Measurements from ENCODE around the gene PROM2. TPM values are rescaled to one million over a fixed set of nuclear protein-coding genes. Genes with fewer than 3 reads are reported as not detected.

PROM2 gene
- total RNA-seq, 2 donors from 2014 or later = 0.95 to 1.1 TPM

GRCh38 chr2:95299961-95300360 is 25.7 kb downstream of the PROM2 start:
- Mint-ChIP-seq H3K9me3 (no peaks in the 10 kb centered on the region), H3K36me3 (no peaks in the 10 kb centered on the region), H3K27ac (no peak overlapping the region), H3K27me3 (no peaks in the 10 kb centered on the region), H3K4me3 (no peak overlapping the region), H3K4me1 (ENCODE audit: low read depth in 2 of 2) (no peaks in the 10 kb centered on the region)
- DNase-seq (ENCODE audit: low spot score) = no peak
- ATAC-seq = no peak

- Mint-ChIP-seq H3K27me3 (no peaks in the 10 kb centered on the region), H3K9me3 (no peaks in the 10 kb centered on the region), H3K4me3 (no peak overlapping the region), H3K36me3 (no peaks in the 10 kb centered on the region), H3K4me1 (ENCODE audit: low read depth in 2 of 2) (no peaks in the 10 kb centered on the region), H3K27ac (no peak overlapping the region)
- ATAC-seq = no peak
- DNase-seq (ENCODE audit: low spot score) = no peak
Measured at GRCh38 chr2:95300450-95300849, 26.2 kb downstream of the PROM2 start.

GRCh38 chr2:95301186-95301585 is 26.9 kb downstream of the PROM2 start:
- no peaks in the 10 kb centered on the region for H3K27me3 Mint-ChIP-seq
- DNase-seq (ENCODE audit: low spot score) (no peak), ATAC-seq (no peak)
- no peak overlapping the region for H3K27ac Mint-ChIP-seq
- H3K4me1 Mint-ChIP-seq (ENCODE audit: low read depth in 2 of 2) = no peaks in the 10 kb centered on the region
- no peaks in the 10 kb centered on the region for H3K36me3 Mint-ChIP-seq
- H3K4me3 Mint-ChIP-seq = no peak overlapping the region
- H3K9me3 Mint-ChIP-seq = no peaks in the 10 kb centered on the region

GRCh38 chr2:95301876-95302641 is 27.8 kb downstream of the PROM2 start:
- Mint-ChIP-seq H3K36me3 (no peaks in the 10 kb centered on the region), H3K4me1 (ENCODE audit: low read depth in 2 of 2) (no peaks in the 10 kb centered on the region), H3K4me3 (no peak overlapping the region), H3K27me3 (no peaks in the 10 kb centered on the region), H3K27ac (no peak overlapping the region), H3K9me3 (no peaks in the 10 kb centered on the region)
- DNase-seq (ENCODE audit: low spot score) = no peak
- ATAC-seq = no peak

- Mint-ChIP-seq H3K4me3 (no peak overlapping the region), H3K36me3 (no peaks in the 10 kb centered on the region), H3K27me3 (no peaks in the 10 kb centered on the region), H3K27ac (no peak overlapping the region), H3K9me3 (no peaks in the 10 kb centered on the region), H3K4me1 (ENCODE audit: low read depth in 2 of 2) (no peaks in the 10 kb centered on the region)
- ATAC-seq (no peak), DNase-seq (ENCODE audit: low spot score) (no peak)
Measured at GRCh38 chr2:95303191-95303919, 29.1 kb downstream of the PROM2 start.

- Mint-ChIP-seq H3K4me1 (ENCODE audit: low read depth in 2 of 2) (no peaks in the 10 kb centered on the region), H3K4me3 (no peak overlapping the region), H3K27me3 (no peaks in the 10 kb centered on the region), H3K36me3 (no peaks in the 10 kb centered on the region), H3K27ac (no peak overlapping the region), H3K9me3 (no peaks in the 10 kb centered on the region)
- ATAC-seq (no peak), DNase-seq (ENCODE audit: low spot score) (no peak)
Measured at GRCh38 chr2:95305380-95306061, 31.3 kb downstream of the PROM2 start.

- no peaks in the 10 kb centered on the region for H3K27me3 Mint-ChIP-seq
- no peak overlapping the region for H3K4me3 Mint-ChIP-seq
- ATAC-seq (no peak), DNase-seq (ENCODE audit: low spot score) (no peak)
- no peaks in the 10 kb centered on the region for H3K9me3 Mint-ChIP-seq
- H3K27ac Mint-ChIP-seq = no peak overlapping the region
- H3K36me3 Mint-ChIP-seq = no peaks in the 10 kb centered on the region
- no peaks in the 10 kb centered on the region for H3K4me1 Mint-ChIP-seq (ENCODE audit: low read depth in 2 of 2)
Measured at GRCh38 chr2:95306336-95306895, 32.2 kb downstream of the PROM2 start.

- no peak for DNase-seq (ENCODE audit: low spot score)
- H3K4me3 Mint-ChIP-seq = no peak overlapping the region
- ATAC-seq = no peak
- no peaks in the 10 kb centered on the region for H3K27me3 Mint-ChIP-seq
- H3K9me3 Mint-ChIP-seq = no peaks in the 10 kb centered on the region
- no peaks in the 10 kb centered on the region for H3K36me3 Mint-ChIP-seq
- no peaks in the 10 kb centered on the region for H3K4me1 Mint-ChIP-seq (ENCODE audit: low read depth in 2 of 2)
- no peak overlapping the region for H3K27ac Mint-ChIP-seq
Measured at GRCh38 chr2:95307036-95307435, 32.8 kb downstream of the PROM2 start.

- Mint-ChIP-seq H3K4me3 (no peak overlapping the region), H3K9me3 (no peaks in the 10 kb centered on the region), H3K27me3 (no peaks in the 10 kb centered on the region), H3K36me3 (no peaks in the 10 kb centered on the region), H3K4me1 (ENCODE audit: low read depth in 2 of 2) (no peaks in the 10 kb centered on the region), H3K27ac (no peak overlapping the region)
- ATAC-seq (no peak), DNase-seq (ENCODE audit: low spot score) (no peak)
Measured at GRCh38 chr2:95307878-95308277, 33.6 kb downstream of the PROM2 start.

- no peak for DNase-seq (ENCODE audit: low spot score)
- no peak overlapping the region for H3K4me3 Mint-ChIP-seq
- ATAC-seq = no peak
- H3K36me3 Mint-ChIP-seq = no peaks in the 10 kb centered on the region
- H3K27ac Mint-ChIP-seq = no peak overlapping the region
- no peaks in the 10 kb centered on the region for H3K9me3 Mint-ChIP-seq
- no peaks in the 10 kb centered on the region for H3K27me3 Mint-ChIP-seq
- no peaks in the 10 kb centered on the region for H3K4me1 Mint-ChIP-seq (ENCODE audit: low read depth in 2 of 2)
Measured at GRCh38 chr2:95308426-95308990, 34.3 kb downstream of the PROM2 start.

- H3K9me3 Mint-ChIP-seq = no peaks in the 10 kb centered on the region
- H3K36me3 Mint-ChIP-seq = no peaks in the 10 kb centered on the region
- no peak overlapping the region for H3K27ac Mint-ChIP-seq
- no peaks in the 10 kb centered on the region for H3K27me3 Mint-ChIP-seq
- H3K4me1 Mint-ChIP-seq (ENCODE audit: low read depth in 2 of 2) = no peaks in the 10 kb centered on the region
- DNase-seq (ENCODE audit: low spot score) (no peak), ATAC-seq (no peak)
- H3K4me3 Mint-ChIP-seq = no peak overlapping the region
Measured at GRCh38 chr2:95309599-95309998, 35.4 kb downstream of the PROM2 start.

- Mint-ChIP-seq H3K4me3 (no peak overlapping the region), H3K27me3 (no peaks in the 10 kb centered on the region), H3K9me3 (no peaks in the 10 kb centered on the region), H3K27ac (no peak overlapping the region), H3K4me1 (ENCODE audit: low read depth in 2 of 2) (no peaks in the 10 kb centered on the region), H3K36me3 (no peaks in the 10 kb centered on the region)
- ATAC-seq (no peak), DNase-seq (ENCODE audit: low spot score) (no peak)
Measured at GRCh38 chr2:95310216-95310615, 36.0 kb downstream of the PROM2 start.

GRCh38 chr2:95310651-95311050 is 36.4 kb downstream of the PROM2 start:
- Mint-ChIP-seq H3K4me3 (no peak overlapping the region), H3K36me3 (no peaks in the 10 kb centered on the region), H3K27ac (no peak overlapping the region), H3K4me1 (ENCODE audit: low read depth in 2 of 2) (no peaks in the 10 kb centered on the region), H3K27me3 (no peaks in the 10 kb centered on the region), H3K9me3 (no peaks in the 10 kb centered on the region)
- DNase-seq (ENCODE audit: low spot score) = no peak
- no peak for ATAC-seq
